HL-60/S4 (cell line): Measurements from ENCODE around the gene TM9SF3.
"Not testable (repeated sequence)": the region's sequence is repeated elsewhere in the genome, so short reads cannot be mapped to it uniquely, and the experiment has no call there.

ENCODE experiments used
- in situ Hi-C: fragments of 300-500 bp; cut with MboI; formaldehyde crosslinking; loops from 2 replicates; pipeline ENCODE4 v1.14.3; 2022; ENCODE audit warnings: low sequenced_read_pairs

Gene TM9SF3

DNA sequence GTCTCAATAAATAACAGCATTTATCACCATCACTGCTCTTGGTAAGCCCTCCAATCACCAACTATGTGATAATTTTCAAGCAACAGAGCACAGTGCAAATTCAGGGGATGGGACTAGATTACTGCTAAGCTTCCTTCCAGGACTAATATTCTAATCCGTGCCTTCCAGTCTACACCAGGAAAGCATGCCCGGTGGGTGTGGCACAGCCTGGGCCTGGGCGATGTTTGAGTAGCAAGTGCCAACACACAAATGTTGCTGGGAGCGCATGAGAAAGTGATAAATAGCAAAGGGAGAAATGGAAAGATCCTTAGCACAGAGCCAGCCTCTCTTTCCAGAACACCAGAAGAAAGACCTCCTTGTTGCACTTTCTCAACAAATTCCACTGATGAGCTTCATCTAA is 13.5 kb upstream of the TM9SF3 start:
- in situ Hi-C loops, result no loop called here

DNA sequence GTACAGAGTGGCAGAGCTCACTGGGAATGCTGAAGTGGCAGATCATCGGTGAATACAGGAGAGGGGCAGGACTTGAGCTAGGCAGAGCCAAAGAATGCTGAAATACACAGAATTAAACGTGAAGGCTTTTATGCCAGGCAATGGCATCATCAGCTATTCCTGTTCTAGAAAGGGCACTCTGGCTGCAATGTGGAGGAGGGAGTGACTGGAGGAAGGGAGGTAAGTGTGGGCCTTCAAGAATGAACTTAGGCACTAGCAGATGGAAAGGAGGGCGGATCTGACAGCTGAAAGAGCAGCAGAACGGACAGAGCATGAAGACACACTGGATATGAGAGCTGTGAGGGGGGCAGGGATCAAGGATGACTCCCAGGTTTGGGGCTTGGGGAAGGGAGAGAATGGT is 12.0 kb upstream of the TM9SF3 start:
- in situ Hi-C loops, result no loop called here

DNA sequence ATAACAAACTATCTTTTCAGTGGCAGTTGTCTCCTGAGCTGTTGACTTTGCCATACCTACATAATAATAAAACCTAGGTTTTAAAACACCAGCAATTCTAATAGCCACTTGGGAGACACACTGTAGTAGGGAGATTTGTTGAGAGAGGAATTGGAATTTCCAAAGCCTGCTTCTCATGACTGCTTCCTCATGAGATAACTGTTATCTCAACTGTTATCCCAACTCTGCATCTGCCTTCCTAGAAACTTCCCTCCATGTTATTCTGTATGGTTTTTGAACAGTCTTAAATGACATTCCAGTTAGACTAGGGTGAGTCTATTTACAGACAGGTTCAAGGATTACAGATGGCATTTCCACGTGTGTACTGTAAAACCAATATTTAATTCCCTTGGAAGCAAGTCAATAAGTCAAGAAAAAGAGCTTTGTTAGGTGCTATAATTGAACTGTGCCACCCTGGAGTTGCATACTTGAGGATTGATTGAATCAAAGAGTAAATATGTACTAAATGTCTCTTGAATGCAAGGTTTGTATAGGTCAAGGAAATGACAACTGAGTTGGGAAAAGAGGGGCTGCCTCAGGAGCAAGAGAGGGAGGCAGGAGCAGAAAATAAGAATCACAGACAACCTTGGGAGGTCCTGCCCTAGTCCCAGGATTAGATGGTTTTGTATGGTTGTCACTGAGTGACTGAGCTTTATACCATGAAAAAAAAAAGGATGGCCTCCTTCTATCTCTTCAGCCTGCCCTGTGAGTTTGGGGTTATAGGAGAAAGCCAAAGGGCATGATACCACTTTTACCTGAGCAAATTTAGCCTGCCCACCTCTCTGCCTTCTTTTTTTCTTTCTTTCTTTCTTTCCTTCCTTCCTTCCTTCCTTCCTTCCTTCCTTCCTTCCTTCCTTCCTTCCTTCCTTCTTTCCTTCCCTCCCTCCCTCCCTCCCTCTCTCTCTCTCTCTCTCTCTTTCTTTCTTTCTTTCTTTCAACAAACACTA is 9.9 kb upstream of the TM9SF3 start:
- in situ Hi-C loops, result no loop called here

DNA sequence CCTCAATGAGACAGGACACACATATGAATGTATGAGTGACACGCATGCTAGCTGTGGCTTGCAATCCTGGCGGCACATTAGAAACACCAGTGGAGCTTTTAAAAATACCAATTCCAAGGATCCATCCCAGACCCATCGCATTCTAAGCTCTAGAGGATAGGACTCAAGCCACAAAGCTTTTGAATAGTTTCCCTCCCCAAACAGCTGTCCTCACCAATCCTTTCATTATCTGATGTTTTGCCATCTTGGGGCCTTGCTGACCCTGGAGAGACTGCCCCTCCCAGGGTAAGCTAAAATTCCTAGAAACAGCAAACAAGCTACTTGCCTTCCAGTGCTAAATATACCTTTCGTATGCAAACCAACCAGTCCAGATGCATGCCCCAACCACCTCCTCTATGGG is 8.9 kb upstream of the TM9SF3 start:
- in situ Hi-C loops, result no loop called here

DNA sequence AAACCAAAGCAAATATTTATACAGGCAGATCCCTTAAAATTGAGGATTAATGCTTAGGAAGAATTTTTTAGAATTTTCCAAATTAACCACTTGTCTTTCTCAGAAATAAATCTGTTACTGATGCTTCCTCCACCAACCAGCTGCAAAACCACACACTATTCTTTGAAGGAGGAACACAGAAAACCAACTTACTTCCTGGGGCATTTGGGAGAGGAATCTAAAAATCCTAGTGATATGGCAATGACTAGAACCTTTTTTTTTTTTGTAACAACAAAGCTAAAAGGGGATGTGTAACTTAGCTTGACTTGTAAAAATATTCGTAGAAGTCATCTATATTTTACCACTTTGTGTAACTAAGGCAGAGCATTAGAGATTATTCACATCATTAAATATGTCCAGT is 5.1 kb upstream of the TM9SF3 start:
- in situ Hi-C loops, result no loop called here

DNA sequence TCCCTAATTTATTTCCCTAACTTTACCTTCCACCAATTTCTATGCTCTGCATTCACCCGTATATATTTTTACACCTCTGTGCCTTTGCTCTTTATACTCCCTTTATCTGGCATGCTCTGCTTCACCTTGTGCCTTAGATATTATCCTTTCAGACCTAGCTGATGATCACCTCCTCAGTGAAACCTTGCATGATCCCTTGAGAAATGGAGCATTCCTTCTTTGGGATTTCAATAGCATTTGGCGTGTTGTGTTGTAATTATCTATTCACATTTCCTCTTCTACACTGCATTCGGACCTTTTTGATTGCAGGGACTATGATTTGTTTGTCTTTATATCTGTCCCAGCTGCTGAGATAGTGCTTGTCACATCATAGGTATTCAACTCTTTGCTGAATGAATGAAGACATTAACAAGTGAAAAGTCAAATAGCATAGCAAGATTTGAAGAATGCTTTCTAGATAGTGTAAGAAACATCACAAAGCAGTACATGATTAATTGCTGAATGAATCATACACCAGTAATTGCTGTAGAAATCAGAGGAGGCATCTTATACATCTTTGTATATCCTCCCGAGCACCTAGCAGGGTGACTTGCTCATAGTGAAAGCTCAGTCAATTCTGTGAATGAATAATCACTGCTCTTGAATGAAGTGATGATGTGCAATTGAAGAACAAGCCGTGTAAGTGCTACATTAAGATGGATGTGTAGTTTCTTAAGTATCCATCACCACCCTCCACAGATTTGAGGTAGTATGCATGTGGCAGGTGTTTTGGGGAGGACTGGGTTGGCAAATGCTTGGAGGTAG is 2.0 kb upstream of the TM9SF3 start:
- in situ Hi-C loops, result no loop called here

DNA sequence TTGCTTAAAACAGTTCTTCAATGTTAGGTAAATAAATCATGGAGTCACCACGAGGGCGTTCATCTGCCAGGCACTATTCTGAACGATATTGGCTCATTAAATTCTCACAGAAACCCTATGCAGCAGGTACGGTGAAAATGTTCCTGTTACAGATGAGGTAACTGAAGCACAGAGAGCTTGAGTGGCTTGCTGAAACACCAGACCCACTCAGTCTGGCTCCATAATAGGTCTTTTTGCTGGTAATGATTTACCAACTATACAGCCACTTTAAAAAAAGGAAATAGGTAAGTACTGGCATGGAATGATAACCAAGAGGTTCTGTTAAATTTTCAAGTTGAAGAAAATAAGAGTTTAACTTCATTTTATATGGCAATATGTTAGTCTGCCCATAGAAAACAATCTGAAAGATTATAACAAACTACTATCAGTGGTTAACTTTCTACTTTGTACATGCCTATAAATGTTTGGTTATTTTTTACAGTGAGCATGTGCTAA is 1.3 kb upstream of the TM9SF3 start:
- in situ Hi-C loops, result no loop called here

DNA sequence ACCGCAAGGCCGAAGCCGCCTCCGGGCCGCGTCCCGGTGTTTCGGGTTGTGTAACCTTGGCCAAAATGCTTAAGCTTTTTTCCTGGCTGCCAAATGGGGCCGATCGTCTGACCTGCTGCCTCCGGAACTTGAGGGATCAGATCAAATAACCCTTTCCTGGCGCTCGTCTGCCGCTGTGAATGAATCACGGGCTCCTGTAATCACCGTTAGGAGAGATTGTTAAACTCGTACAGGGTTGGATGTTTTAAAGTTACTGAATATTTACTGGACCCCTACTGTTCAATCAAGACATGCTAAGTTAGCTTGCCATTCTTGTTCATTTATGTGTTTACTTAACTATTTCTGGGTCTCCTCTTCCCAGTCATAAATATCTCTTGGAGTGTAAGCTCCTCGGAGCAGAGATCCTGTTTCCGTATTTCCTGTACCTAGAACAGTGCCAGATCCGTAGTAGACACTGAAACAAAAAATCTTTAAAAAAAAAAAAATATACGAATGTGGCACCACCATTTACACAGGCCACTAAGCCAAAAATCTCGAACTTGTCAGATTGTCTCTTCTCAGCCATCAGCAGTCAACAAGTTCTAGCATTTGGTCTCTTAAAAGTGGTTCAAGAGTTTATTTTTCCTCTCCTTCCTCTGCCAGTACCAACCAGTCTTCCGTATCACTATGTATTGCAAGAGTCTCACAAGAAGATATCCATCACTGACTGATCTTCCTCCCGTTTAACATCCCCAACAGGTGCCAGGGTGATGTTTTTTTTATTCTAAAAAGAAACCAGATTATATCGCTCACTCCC is 650 bp upstream of the TM9SF3 start:
- in situ Hi-C loops, result no loop called here

DNA sequence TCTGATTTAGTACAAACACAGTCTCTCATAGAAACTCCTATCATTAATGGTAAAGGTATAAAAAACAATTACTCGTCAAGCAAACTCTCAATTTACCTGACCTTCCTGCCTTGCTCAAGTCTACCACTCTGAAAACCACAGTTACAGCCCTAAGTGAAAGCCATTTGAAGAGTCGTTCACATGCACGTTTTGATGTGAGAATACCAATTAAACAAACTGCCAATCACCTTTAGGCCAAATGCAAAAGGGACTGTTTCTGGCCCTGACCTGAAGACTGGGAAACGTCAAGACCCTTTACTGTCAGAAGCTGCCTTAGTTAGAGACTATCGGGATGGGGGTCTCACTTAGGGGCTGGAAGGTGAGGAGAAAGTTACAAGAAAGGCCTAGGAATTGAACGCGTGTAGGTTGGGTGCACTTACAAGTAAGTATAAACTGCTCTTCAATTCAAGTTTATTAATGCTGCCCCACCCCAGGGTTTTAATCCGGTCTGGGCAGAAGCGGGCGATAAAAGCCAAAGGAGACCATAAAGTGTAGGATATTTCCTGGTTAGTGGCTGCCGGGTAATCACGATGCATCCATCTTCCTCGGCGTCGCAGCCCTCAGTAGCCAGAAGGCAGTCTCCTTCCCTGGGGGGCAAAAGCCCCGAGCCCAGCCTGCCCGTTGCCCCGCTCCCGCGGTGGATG is 935 bp downstream of the TM9SF3 start:
- in situ Hi-C loops, result no loop called here

DNA sequence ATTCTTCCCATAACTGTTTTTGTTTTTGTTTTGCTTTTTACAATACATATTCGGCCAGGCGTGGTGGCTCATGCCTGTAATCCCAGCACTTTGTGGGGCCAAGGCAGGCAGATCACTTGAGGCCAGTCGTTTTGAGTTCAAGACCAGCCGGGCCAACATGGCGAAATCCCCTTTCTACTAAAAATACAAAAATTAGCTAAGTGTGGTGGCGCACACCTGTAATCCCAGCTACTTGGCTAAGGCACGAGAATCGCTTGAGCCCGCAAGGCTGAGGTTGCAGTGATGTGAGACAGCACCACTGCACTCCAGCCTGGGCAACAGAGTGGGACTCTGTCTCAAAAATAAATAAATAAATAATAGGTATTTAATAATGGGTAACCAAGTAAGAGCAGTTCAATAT is 2.3 kb downstream of the TM9SF3 start:
- in situ Hi-C loops, result no loop called here

DNA sequence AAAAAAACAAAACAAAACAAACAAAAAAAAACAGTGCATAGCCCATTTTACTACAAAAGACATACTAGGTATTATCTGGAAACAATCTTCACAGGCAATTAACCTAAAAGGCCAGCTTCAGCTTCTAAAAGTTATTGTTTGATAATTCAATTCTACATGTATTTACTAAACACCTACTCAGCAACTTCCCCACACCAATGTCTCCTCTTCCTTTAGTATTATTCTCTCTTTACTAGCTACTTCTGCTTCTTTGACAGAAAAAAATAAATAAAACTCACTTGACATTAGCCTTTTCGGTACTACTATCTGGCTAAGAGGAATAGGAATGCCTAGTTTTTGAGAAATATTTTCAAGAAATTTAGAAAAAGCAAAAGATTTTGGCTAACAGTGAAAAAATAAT is 2.8 kb downstream of the TM9SF3 start:
- in situ Hi-C loops, result no loop called here

DNA sequence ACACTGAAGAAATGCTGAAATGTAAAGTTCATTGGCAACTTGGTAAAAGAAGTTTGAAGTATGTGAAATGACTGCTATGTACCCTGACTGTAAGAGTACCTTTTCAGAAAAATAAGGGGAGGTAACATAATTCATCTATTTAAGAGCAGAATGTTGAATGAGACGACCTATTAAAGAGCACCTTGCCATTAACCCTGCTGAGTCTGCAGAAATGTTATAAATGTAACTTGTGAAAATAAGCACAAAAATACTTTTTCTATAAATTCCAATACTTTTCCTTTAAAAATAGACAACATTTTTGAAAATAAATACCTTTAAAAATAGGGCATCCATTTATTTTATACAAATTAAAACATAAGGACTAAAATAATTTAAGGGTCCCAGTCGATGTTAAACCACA is 7.7 kb downstream of the TM9SF3 start:
- in situ Hi-C loops, result no loop called here

DNA sequence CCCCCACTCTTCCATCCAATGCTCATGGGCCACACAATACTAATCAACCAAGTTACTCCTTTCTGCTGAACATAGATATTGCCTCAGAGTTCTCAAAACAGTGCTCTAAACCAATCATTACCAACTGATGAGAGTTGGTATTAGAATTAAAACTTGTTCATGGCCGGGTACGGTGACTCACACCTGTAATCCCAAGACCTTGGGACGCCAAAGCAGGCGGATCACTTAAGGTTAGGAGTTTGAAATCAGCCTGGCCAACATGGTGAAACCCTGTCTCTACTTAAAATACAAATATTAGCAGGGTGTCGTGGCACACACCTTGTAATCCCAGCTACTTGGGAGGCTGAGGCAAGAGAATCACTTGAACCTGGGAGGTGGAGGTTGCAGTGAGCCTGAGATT is 8.2 kb downstream of the TM9SF3 start:
- in situ Hi-C loops, result no loop called here

DNA sequence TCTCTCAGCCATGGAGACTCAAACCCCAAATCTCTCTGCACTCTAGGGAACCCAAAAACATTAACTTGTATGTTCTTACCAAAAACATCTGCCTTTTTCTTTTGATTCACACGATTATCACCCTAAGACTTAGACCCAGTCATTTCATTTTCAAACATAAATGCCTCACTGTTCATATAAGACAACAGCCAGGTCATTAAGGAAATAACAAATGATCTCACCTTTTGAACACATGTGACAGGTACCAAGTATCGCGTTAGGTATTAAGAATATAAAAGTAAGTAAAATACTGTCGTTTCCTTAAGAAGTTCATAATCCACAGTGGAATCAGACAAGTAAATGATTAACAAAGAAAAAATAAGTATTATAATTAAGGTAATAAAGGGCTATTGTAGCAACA is 8.8 kb downstream of the TM9SF3 start:
- in situ Hi-C loops, result no loop called here

DNA sequence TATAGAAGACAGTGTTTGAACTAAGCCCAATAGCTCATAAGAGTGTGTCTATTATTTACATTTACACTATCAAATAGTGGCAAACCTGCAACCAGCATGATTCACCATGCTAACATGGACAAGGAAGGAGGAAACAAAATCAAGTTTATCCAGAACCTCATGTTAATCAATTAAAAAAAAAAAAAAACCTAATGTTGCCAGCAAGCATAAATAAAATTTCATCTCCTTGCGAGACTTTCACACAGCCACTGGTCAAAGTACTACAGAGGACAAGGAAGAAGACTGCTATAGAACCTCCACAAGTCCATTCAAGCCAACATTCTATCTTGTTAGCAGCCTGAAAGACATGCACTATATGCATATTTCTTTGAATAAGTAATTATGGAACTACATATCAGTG is 9.7 kb downstream of the TM9SF3 start:
- in situ Hi-C loops, result no loop called here

DNA sequence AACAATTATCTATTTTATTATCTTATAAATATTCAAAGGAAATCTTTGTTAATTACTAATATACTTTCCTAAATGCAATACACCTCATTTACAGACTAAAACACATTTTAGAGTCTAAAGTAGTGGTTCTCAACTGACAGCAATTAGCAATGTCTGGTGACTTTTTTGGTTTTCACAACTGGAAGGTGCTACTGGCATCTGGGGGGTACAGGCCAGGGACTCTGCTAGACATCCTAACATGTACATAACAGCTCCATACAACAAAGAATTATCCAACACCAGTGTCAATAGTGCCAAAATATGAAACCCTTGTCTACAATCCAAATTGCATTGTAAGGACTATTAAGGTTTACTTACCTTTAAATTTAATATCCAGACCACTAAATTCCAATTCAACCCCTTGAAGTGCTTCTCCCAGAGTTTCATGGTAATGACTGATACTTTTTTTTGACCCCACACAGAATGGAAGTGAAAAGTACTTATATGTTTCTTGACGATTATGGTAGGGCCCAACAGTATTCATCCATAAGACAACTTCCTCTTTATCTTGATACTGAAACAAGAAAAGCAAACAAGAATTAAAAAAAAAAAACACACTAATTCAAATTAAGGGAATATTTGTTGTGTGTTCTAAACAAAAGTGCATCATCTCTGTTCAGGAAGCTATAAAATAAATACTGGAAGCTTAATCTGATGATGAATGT is 10.4 kb downstream of the TM9SF3 start:
- in situ Hi-C loops, result no loop called here

DNA sequence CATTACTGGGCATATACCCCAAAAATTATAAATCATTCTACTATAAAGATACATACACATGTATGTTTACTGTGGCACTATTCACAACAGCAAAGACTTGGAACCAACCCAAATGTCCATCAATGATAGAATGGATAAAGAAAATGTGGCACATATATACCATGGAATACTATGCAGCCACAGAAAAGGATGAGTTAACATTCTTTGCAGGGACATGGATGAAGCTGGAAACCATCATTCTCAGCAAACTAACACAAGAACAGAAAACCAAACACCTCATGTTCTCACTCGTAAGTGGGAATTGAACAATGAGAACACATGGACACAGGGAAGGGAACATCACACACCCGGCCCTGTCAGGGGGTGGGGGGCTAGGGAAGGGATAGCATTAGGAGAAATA is 12.2 kb downstream of the TM9SF3 start:
- in situ Hi-C loops, result not testable (repeated sequence)

DNA sequence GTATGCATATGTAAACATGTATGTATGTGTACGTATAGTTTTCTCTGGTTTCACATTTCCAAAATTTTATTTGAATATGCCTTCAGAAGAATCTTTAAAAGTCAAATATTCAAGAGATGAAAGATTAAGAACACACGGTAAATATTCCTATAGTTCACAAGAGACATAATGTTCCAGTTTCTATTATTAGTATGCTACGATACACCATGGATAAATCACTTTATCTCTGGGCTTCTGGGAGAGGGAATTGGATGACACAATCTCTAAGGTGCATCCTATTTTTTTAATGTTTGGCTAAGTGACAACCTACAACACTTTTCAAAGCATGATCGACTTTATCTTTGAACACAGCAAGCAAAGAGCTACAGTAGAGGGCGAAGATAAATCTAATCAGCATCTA is 13.8 kb downstream of the TM9SF3 start:
- in situ Hi-C loops, result no loop called here

DNA sequence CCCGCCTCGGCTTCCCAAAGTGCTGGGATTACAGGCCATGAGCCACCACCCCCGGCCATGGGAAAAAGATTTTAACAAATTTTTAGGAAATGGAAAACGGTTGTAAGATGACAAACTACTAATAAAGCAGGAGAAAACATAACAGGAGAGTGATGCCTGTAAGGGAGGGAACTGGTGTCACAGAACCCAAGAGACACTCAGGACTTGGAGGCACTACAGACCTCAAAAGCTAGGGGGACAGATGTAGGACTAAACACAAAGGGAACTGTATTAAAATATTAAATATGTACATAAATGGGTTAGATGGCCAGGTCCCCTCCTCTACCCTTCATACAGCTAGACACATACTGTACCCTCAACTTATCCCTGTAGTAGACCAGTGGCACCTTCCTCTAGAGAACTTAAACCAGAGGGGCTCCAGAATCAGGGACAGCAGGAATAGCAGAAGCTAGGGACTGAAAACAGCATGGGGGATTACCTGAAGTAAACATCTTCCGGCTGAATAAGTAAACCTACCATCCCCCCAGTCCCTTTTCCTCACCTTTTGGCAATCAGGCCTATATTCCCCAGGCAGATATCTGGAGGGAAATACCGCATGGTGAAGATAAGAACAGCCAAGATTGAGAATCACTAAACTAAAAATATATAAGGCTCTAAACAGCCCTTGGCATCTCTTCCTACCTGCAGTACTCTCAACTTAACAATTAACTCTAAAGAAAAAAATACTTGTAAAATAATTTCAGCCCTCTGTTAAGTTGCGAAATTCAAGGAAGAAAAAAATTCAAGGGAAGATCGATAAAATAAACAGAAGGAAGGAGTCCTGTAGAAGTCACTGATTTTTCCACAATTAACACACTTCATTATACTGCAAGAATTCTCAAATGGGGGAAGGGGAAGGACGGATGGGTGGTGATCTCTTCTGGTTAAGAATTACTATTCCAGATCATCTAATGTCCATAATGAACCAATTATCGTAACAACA is 15.5 kb downstream of the TM9SF3 start:
- in situ Hi-C loops, result no loop called here
